Motor neuron (in vitro differentiated cells): ENCODE data around the gene PROM2. TPM values are rescaled to one million over a fixed set of nuclear protein-coding genes. Genes with fewer than 3 reads are reported as not detected.
A peak's percentile ranks its signal among the peaks of the same experiment; 100 is the strongest.
"Not testable (repeated sequence)": the region's sequence is repeated elsewhere in the genome, so short reads cannot be mapped to it uniquely, and the experiment has no call there.

Source experiments
- ATAC-seq, 8 experiments: fragments of 200-7000 bp; cut with Tn5 transposase; replicated peaks in 6 of 8; 2 replicates each; pipeline ENCODE4 v1.8.0; 2021; ENCODE audit warnings: mild to moderate bottlenecking in 8 of 8, moderate library complexity in 8 of 8
- H3K27ac ChIP-seq, 2 donors: fragments of 250-450 bp; sonication (Bioruptor Pico); 2 replicates each; pipeline ENCODE4 v1.9.0; 2021; ENCODE audit warnings: antibody characterized with exemption in 2 of 2, mild to moderate bottlenecking in 2 of 2, moderate library complexity in 1 of 2
- H3K4me1 ChIP-seq, 2 donors: fragments of 250-450 bp; sonication (Bioruptor Pico); replicated peaks in 1 of 2; 2 replicates each; pipeline ENCODE4 v1.6.1; 2021; ENCODE audit warnings: antibody characterized with exemption in 2 of 2, mild to moderate bottlenecking in 2 of 2, moderate library complexity in 1 of 2
- H3K4me3 ChIP-seq, 5 donors: fragments of 250-450 bp; sonication (Bioruptor Pico); 2 replicates each; pipeline ENCODE4 v1.9.0; 2021; ENCODE audit warnings: antibody characterized with exemption in 5 of 5, mild to moderate bottlenecking in 5 of 5, moderate library complexity in 4 of 5
- whole genome bisulfite sequencing, 10 experiments: fragments of 450-650 bp; shearing (Covaris generic); methylation state at CpG; one replicate each; pipeline ENCODE4 v1.0.0; 2022; 5-methylcytosine and 5-hydroxymethylcytosine counted together
- in situ Hi-C, 9 experiments: fragments of 400-800 bp; cut with MboI; loops; one replicate each; pipeline ENCODE4 v1.15.0; 2021; ENCODE audit warnings: low sequenced_read_pairs in 9 of 9, low pct_unique_long_range_greater_than_20kb in 2 of 9; ENCODE audit not compliant: unreplicated experiment in 9 of 9
- total RNA-seq, 8 experiments: library from RNA; unstranded; fragments of 300-600 nt; gene quantifications; 2 replicates each; pipeline versions ENCODE4 v1.2.3 to v1.2.4, GENCODE V29; 2022

The PROM2 gene, protein sequence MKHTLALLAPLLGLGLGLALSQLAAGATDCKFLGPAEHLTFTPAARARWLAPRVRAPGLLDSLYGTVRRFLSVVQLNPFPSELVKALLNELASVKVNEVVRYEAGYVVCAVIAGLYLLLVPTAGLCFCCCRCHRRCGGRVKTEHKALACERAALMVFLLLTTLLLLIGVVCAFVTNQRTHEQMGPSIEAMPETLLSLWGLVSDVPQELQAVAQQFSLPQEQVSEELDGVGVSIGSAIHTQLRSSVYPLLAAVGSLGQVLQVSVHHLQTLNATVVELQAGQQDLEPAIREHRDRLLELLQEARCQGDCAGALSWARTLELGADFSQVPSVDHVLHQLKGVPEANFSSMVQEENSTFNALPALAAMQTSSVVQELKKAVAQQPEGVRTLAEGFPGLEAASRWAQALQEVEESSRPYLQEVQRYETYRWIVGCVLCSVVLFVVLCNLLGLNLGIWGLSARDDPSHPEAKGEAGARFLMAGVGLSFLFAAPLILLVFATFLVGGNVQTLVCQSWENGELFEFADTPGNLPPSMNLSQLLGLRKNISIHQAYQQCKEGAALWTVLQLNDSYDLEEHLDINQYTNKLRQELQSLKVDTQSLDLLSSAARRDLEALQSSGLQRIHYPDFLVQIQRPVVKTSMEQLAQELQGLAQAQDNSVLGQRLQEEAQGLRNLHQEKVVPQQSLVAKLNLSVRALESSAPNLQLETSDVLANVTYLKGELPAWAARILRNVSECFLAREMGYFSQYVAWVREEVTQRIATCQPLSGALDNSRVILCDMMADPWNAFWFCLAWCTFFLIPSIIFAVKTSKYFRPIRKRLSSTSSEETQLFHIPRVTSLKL
- total RNA-seq = 1 to 10 TPM in 6 of 8 experiments, under 1 TPM in 2; 0.58 to 4.6 (median 2.0) TPM

- Histone ChIP-seq H3K27ac (no peak within 1 kb of the TSS), H3K4me3 (no peak within 1 kb of the TSS), H3K4me1 (no peaks in the 10 kb centered on the region)
- 89 to 100% (median 100%) methylated on average over 1 to 10 of the region's 17 CpGs; no CpG with 5 or more reads in 5 of the 10 experiments for WGBS, 10 experiments
- ATAC-seq = no peak
- in situ Hi-C loops = no loop called here
Measured at GRCh38 chr2:95274291-95275150, at the start of gene PROM2. TSS of gene PROM2 (plus strand) at chr2:95274449. CDS start at chr2:95274586, 137 bp downstream.

DNA sequence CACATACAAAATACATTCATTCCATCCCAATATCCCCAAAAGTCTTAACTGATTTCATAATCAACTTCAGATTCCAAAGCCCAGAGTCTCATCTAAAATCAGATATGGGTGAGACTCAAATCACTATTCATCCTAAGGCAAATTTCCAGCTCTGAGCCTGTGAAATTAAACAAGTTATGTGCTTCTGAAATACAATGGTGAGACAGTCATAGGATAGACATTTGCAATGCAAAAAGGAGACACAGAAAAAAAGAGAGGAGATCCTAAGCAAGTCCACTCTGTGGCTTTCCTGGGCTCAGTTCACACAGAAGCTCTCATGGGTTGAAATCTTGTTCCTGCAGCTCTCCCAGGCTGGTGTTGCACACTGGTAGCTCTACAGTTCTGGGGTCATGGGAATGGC, 48.6 kb upstream of the PROM2 start:
- Histone ChIP-seq H3K4me3 (no peak overlapping the region), H3K4me1 (no peaks in the 10 kb centered on the region), H3K27ac (no peak overlapping the region)
- ATAC-seq = peak in 3 of 8 experiments; percentile 55 to 95 (median 75)
- in situ Hi-C loops = no loop called here

DNA sequence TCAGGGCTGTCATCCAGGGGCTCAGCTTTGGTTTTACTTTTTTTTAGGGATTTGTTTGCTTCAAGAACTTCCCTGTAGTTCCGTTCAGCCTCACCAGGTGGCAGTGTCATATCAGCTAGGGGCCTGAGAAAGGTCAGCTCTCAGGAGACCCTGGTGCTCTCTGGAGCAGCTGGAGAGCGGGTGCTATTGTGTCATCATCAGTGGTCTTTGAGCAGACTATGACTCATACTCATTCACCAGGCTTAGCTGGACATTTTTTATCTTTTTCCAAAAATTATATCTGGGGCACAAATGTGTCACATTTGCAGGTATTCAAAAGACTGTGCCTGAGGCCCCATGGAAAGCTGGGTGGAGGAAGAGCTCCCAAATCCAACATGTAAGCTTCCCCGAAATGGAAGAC, 42.5 kb upstream of the PROM2 start:
- Histone ChIP-seq H3K4me1 (no peaks in the 10 kb centered on the region), H3K4me3 (no peak overlapping the region), H3K27ac (no peak overlapping the region)
- 0 to 80% (median 46%) methylated on average over 1 to 3 of the region's 3 CpGs; no CpG with 5 or more reads in 2 of the 10 experiments for WGBS, 10 experiments
- in situ Hi-C loops = no loop called here
- peak in 3 of 8 experiments; percentile 54 to 74 (median 58) for ATAC-seq

- H3K4me1 ChIP-seq = no peaks in the 10 kb centered on the region
- no peak overlapping the region for H3K4me3 ChIP-seq
- no peak overlapping the region for H3K27ac ChIP-seq
- in situ Hi-C loops = no loop called here
- no peak for ATAC-seq
- 29 to 83% (median 50%) methylated on average over 1 of the region's 1 CpG; no CpG with 5 or more reads in 7 of the 10 experiments for WGBS, 10 experiments
Measured at GRCh38 chr2:95232232-95232631, 42.0 kb upstream of the PROM2 start.

GRCh38 chr2:95234286-95234785, 39.9 kb upstream of the PROM2 start:
- Histone ChIP-seq H3K27ac (no peak overlapping the region), H3K4me3 (no peak overlapping the region), H3K4me1 (no peaks in the 10 kb centered on the region)
- no peak for ATAC-seq
- WGBS, 10 experiments = 0 to 100% (median 95%) methylated on average over 1 to 4 of the region's 5 CpGs; no CpG with 5 or more reads in 4 of the 10 experiments
- in situ Hi-C loops = no loop called here

GRCh38 chr2:95234816-95235215, 39.4 kb upstream of the PROM2 start:
- Histone ChIP-seq H3K27ac (no peak overlapping the region), H3K4me1 (no peaks in the 10 kb centered on the region), H3K4me3 (no peak overlapping the region)
- ATAC-seq = no peak
- WGBS, 10 experiments = 0 to 100% (median 81%) methylated on average over 1 to 3 of the region's 3 CpGs; no CpG with 5 or more reads in 3 of the 10 experiments
- in situ Hi-C loops = no loop called here

GRCh38 chr2:95238131-95238530, 36.1 kb upstream of the PROM2 start:
- Histone ChIP-seq H3K4me3 (no peak overlapping the region), H3K27ac (no peak overlapping the region), H3K4me1 (no peaks in the 10 kb centered on the region)
- in situ Hi-C loops = no loop called here
- ATAC-seq = no peak

- Histone ChIP-seq H3K27ac (no peak overlapping the region), H3K4me1 (no peaks in the 10 kb centered on the region), H3K4me3 (no peak overlapping the region)
- no peak for ATAC-seq
- in situ Hi-C loops = no loop called here
- WGBS, 10 experiments = 54 to 100% (median 88%) methylated on average over 1 to 3 of the region's 5 CpGs; no CpG with 5 or more reads in 1 of the 10 experiments
Measured at GRCh38 chr2:95240091-95240490, 34.2 kb upstream of the PROM2 start.

- in situ Hi-C loops = no loop called here
- WGBS, 10 experiments = 87 to 100% (median 93%) methylated on average over 2 of the region's 5 CpGs; no CpG with 5 or more reads in 7 of the 10 experiments
- no peaks in the 10 kb centered on the region for H3K4me1 ChIP-seq
- H3K27ac ChIP-seq = no peak overlapping the region
- ATAC-seq = no peak
- H3K4me3 ChIP-seq = no peak overlapping the region
Measured at GRCh38 chr2:95240556-95240955, 33.7 kb upstream of the PROM2 start.

DNA sequence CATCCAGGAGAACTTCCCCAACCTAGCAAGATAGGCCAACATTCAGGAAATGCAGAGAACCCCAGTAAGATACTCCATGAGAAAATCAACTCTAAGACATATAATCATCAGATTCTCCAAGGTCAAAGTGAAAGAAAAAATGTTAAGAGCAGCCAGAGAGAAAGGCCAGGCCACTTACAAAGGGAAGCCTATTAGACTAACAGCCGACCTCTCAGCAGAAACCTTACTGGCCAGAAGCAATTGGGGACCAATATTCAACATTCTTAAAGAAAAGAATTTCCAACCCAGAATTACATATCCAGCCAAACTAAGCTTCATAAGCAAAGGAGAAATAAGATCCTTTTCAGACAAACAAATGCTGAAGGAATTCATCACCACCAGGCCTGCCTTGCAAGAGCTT, 32.2 kb upstream of the PROM2 start:
- in situ Hi-C loops, ATAC-seq, H3K4me1 ChIP-seq, H3K4me3 ChIP-seq, H3K27ac ChIP-seq: not testable (repeated sequence)
- WGBS, 10 experiments = 20 to 83% (median 82%) methylated on average over 1 of the region's 1 CpG; no CpG with 5 or more reads in 4 of the 10 experiments

- in situ Hi-C loops = no loop called here
- no peak for ATAC-seq
- Histone ChIP-seq H3K27ac (no peak overlapping the region), H3K4me1 (no peaks in the 10 kb centered on the region), H3K4me3 (no peak overlapping the region)
- WGBS, 10 experiments = 0 to 71% (median 65%) methylated on average over 1 to 2 of the region's 2 CpGs; no CpG with 5 or more reads in 6 of the 10 experiments
Measured at GRCh38 chr2:95258271-95258670, 16.0 kb upstream of the PROM2 start.
